22Rv1 (cell line): ENCODE measurements around the gene CCSER1.
"Not testable (repeated sequence)": the region's sequence is repeated elsewhere in the genome, so short reads cannot be mapped to it uniquely, and the experiment has no call there.

Source experiments
- H3K27ac ChIP-seq: fragments of 450-650 bp; 2 replicates; pipeline ENCODE4 v1.5.1; 2017
- CTCF ChIP-seq: fragments of 450-650 bp; IDR thresholded peaks from 2 replicates; pipeline ENCODE4 v1.5.1; 2017; ENCODE audit warnings: mild to moderate bottlenecking
- ZFX ChIP-seq: fragments of 450-650 bp; IDR thresholded peaks from 2 replicates; pipeline ENCODE4 v1.6.1; 2017; ENCODE audit warnings: antibody characterized with exemption, borderline replicate concordance

Gene CCSER1

GRCh38 chr4:91359041-91360031 is 1232.1 kb downstream of the CCSER1 start:
- H3K27ac ChIP-seq: no peak overlapping the region
- TF ChIP-seq ZFX: no peak
- no peak for TF ChIP-seq CTCF

GRCh38 chr4:91362125-91362524 is 1234.9 kb downstream of the CCSER1 start:
- TF ChIP-seq CTCF: no peak
- no peak overlapping the region for H3K27ac ChIP-seq

DNA sequence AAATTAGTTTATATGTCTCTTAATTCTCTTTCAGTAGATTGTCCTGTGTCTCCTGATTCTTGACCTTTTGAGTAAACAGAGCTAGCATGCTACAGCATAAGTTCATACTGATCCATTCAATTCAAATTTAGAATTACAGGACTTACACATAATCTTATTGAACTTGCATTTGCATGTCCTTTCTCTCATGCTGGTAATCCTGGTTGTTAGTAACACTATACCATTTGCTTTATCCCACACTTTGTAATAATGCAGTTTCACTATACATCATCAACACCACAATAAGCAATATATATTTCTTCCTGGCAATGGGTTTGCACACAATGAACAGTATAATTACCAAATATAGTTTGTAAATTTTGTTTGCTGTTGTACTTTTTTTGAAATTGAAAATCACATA is 1239.4 kb downstream of the CCSER1 start:
- no peak for TF ChIP-seq ZFX
- TF ChIP-seq CTCF: no peak
- H3K27ac ChIP-seq: no peak overlapping the region

- H3K27ac ChIP-seq: no peak overlapping the region
- TF ChIP-seq ZFX: no peak
- no peak for TF ChIP-seq CTCF
These were observed 1241.9 kb downstream of the CCSER1 start for GRCh38 chr4:91369116-91369515.

- H3K27ac ChIP-seq: no peak overlapping the region
- TF ChIP-seq ZFX (no peak), CTCF (no peak)
These were observed 1246.4 kb downstream of the CCSER1 start for GRCh38 chr4:91373546-91373945.

DNA sequence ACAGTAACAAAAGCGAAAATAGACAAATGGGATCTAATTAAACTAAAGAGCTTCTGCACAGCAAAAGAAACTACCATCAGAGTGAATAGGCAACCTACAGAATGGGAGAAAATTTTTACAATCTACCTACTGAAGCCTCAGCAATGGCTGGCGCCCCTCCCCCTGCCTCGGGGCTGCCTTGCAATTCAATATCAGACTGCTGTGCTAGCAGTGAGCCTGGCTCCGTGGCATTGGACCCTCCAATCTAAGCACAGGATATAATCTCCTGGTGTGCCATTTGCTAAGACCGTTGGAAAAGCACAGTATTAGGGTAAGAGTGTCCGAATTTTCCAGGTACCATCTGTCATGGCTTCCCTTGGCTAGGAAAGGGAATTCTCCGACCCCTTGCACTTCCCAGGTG is 1278.2 kb downstream of the CCSER1 start:
- not testable (repeated sequence) for H3K27ac ChIP-seq

DNA sequence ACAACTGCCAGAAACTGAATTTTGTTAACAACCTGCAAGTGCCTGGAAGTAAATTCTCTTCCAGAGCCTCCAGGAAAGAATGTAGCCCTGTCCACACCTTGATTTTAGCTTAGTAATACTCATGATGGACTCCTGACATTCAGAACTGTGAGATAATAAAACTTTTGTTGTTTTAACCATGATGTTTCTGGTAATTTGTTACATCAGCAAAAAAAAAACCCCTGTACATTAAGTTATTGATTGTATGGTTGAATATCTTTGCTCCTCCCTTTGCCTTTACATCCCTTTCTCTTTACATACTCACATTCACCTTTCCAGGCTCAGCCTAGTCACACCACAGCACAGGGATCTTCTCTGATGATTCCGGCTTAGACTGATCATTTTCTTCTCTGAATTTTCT is 1294.8 kb downstream of the CCSER1 start:
- no peak overlapping the region for H3K27ac ChIP-seq
- TF ChIP-seq CTCF (no peak), ZFX (no peak)

DNA sequence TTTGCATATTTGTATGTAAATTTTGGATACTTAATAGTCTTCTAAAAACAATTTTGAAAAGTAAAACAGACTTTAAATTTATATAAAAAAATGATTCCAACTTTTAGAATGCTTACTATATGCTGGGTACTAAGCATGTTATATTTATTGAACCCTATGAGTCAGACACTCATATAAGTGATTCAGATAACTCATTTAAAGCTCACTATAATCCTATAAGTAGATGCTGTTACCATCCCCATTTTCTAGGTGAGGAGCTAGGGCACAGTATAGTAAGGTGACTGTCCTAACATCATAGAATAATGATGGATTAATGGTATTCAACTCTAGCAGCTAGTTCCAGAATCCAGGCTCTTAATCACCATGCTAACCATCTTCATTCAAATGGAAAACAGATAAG is 1299.5 kb downstream of the CCSER1 start:
- no peak overlapping the region for H3K27ac ChIP-seq
- TF ChIP-seq CTCF (no peak), ZFX (no peak)
